Heart left ventricle (tissue), 16 donors: ENCODE measurements around the gene CTTNBP2NL. TPM values are rescaled to one million over a fixed set of nuclear protein-coding genes. Genes with fewer than 3 reads are reported as not detected.
"Not testable (repeated sequence)": the region's sequence is repeated elsewhere in the genome, so short reads cannot be mapped to it uniquely, and the experiment has no call there.

ENCODE experiments used
- ATAC-seq, 4 donors: fragments of 200-7000 bp; cut with Tn5 transposase; one replicate each; pipeline ENCODE4 v1.9.1; 2020 to 2022; ENCODE audit warnings: moderate library complexity in 4 of 4, mild to moderate bottlenecking in 3 of 4, moderate number of reproducible peaks in 1 of 4
- DNase-seq, 5 donors: peaks; one replicate each; pipeline ENCODE4 v3.0.0-alpha.2; 2020
- H3K27ac ChIP-seq, 12 donors: fragments of 200-600 bp; sonication (generic) in 4 of 12; one replicate each; pipeline versions ENCODE4 v1.5.0 to v1.8.0; 2016 to 2022; ENCODE audit warnings: mild to moderate bottlenecking in 2 of 12
- H3K27me3 ChIP-seq, 9 donors: fragments of 200-600 bp; sonication (generic) in 2 of 9; one replicate each; pipeline versions ENCODE4 v1.5.1 to v1.8.0; 2016 to 2022; ENCODE audit warnings: mild to moderate bottlenecking in 3 of 9
- H3K36me3 ChIP-seq, 9 donors: fragments of 200-600 bp; sonication (generic) in 2 of 9; one replicate each; pipeline versions ENCODE4 v1.5.0 to v1.8.0; 2018 to 2022; ENCODE audit warnings: mild to moderate bottlenecking in 2 of 9
- H3K4me1 ChIP-seq, 12 donors: fragments of 200-600 bp; sonication (generic) in 4 of 12; one replicate each; pipeline versions ENCODE4 v1.5.0 to v1.8.0; 2016 to 2022; ENCODE audit warnings: mild to moderate bottlenecking in 3 of 12
- H3K4me3 ChIP-seq, 12 donors: fragments of 200-600 bp; sonication (generic) in 4 of 12; one replicate each; pipeline versions ENCODE4 v1.5.0 to v1.8.0; 2017 to 2022; ENCODE audit warnings: mild to moderate bottlenecking in 9 of 12, moderate library complexity in 4 of 12
- H3K9me3 ChIP-seq, 12 donors: fragments of 200-600 bp; sonication (generic) in 4 of 12; one replicate each; pipeline versions ENCODE4 v1.5.0 to v1.8.0; 2016 to 2022; ENCODE audit warnings: mild to moderate bottlenecking in 1 of 12
- CTCF ChIP-seq, 12 donors: fragments of 200-600 bp; sonication (generic) in 4 of 12; IDR thresholded peaks; one replicate each; pipeline versions ENCODE4 v1.5.0 to v1.8.0; 2018 to 2022; ENCODE audit warnings: antibody characterized with exemption in 12 of 12, mild to moderate bottlenecking in 5 of 12
- POLR2A ChIP-seq, 2 donors: fragments of 450-650 bp; IDR thresholded peaks; one replicate each; pipeline ENCODE4 v1.6.1; 2017; ENCODE audit warnings: antibody characterized with exemption in 2 of 2, mild to moderate bottlenecking in 2 of 2, moderate library complexity in 2 of 2
- WGBS, 4 donors: extraction: QIAGEN DNeasy Blood & Tissue Kit in 2 of 4; methylation state at CpG; one replicate each; pipeline versions ENCODE4 v1.1.5 to v1.1.7; 2013 to 2018; 5-methylcytosine and 5-hydroxymethylcytosine counted together
- intact Hi-C, 10 donors: fragments of 100-400 bp; cut with DNase I; formaldehyde crosslinking; loops; one replicate each; pipeline versions ENCODE4 v1.11.1 to v1.14.2; 2022
- polyA plus RNA-seq, 2 donors: library from polyadenylated mRNA; stranded (reverse); fragments of 200-250 nt; gene quantifications; one replicate each; pipeline ENCODE4 v1.2.3, GENCODE V29; 2013
- total RNA-seq, 9 donors: library from RNA; depleted of rRNA in 2 of 9; stranded (reverse); fragments of >200 nt in 2 of 9; fragmentation: NEBNext Ultra II Directional in 3 of 9; extraction: Animal tissue kit (Norgen Biotek cat#: 25700) in 3 of 9; gene quantifications; one replicate each; pipeline versions ENCODE4 v1.1.0 to v1.2.4, GENCODE V29; 2016 to 2023
- donor health status: ischemic (EF 13 %, LVEDD 7.1; RV severe dilation, severe dysfunction).
- donor health status: healthy with polysubstance abuse.
- donor health status: DM: no; HTN: yes; CAD: no.
- donor health status: DM: no; HTN: no; CAD: no.
- donor health status: ischemic (EF 25% LVEDD 6.9; RV normal size, moderate dysfunction).
- donor health status: ischemic (EF 25% LVEDD 5.7; RV mildly dilated, moderate dysfunction).
- donor health status: healthy.
- donor health status: DM: yes; HTN: yes; CAD: no.
- donor health status: ischemic (EF 35%, LVEDD 5.7; RV mildly dilated, moderate dysfunction).
- donor health status: nonischemic (EF 11% LVEDD 7.7; RV severe dilation, severe dysfunction).
- donor health status: DM: yes; HTN: yes; CAD: no.
- donor health status: PGD.
- donor health status: ischemic (EF 29% LVEDD 5.4; RV normal size, mild dysfunction).
- donor health status: nonischemic (EF 23%, LVEDD 6.1; RV moderate dilation, normal function).

Gene CTTNBP2NL
- total and polyA plus RNA-seq, 11 donors, result 4.6 to 22.8 (median 14.1) TPM

DNA sequence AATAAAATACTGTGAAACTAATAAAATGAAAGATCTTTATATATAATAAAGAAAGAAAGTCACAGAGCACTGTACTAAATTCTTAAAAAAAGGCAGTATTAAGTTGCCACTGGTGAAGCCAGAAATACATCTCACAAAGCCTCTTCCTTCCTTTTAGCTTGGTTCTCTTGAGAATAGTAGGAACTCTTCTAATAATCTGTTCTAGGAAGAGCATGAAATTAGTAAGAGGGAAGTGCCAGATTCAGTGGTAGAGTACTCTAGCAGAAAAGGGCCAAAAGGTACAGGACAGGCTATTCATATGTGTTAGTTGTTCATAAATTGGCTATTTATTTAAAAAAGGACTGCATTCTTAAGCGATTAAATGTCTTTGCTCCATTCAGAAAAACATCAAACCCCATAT lies 33.7 kb downstream of the CTTNBP2NL start:
- DNase-seq (no peak), ATAC-seq (peak in 2 of 4 donors; percentile 36 to 67)
- Histone ChIP-seq H3K4me1 (peaks cover 0 to 45% (median 9%) of the 10 kb centered on the region in 12 donors), H3K27ac (peak overlapping the region in 11 of 12 donors; percentile 21 to 74 (median 54)), H3K9me3 (no peaks in the 10 kb centered on the region), H3K4me3 (no peak overlapping the region), H3K36me3 (peaks cover 0 to 17% (median under 1%) of the 10 kb centered on the region in 9 donors), H3K27me3 (no peaks in the 10 kb centered on the region)
- 64 to 82% (median 79%) methylated on average over 1 of the region's 1 CpG for WGBS, 4 donors
- TF ChIP-seq CTCF (IDR thresholded peaks at IDR 0.05) (no peak), POLR2A (IDR thresholded peaks at IDR 0.05) (no peak)
- intact Hi-C loops, result no loop called here

- H3K4me1 ChIP-seq, result peaks cover 0 to 58% (median 13%) of the 10 kb centered on the region in 12 donors
- ATAC-seq, result peak in 3 of 4 donors; percentile 31 to 65 (median 46)
Observed at GRCh38 chr1:112431038-112431437, 35.0 kb downstream of the CTTNBP2NL start.

GRCh38 chr1:112435448-112435847 lies 39.4 kb downstream of the CTTNBP2NL start:
- no peaks in the 10 kb centered on the region for H3K27me3 ChIP-seq
- H3K4me1 ChIP-seq, result peaks cover 0 to 66% (median 34%) of the 10 kb centered on the region in 12 donors
- intact Hi-C loops, result loop anchor here in 2 of 10 donors (5.0 kb wide), 2 partner anchors 38 to 43 kb away; partner anchors contain the start of gene CTTNBP2NL (in 1 of the 2)
- H3K4me3 ChIP-seq, result no peak overlapping the region
- no peak for TF ChIP-seq POLR2A (IDR thresholded peaks at IDR 0.05)
- no peak for DNase-seq
- 41 to 66% (median 59%) methylated on average over 3 of the region's 3 CpGs for WGBS, 4 donors
- peak overlapping the region in 11 of 12 donors; percentile 3 to 72 (median 32) for H3K27ac ChIP-seq
- no peak for ATAC-seq
- peaks cover 0 to 2% (median 0%) of the 10 kb centered on the region in 12 donors for H3K9me3 ChIP-seq
- peaks cover 0 to 6% (median 0%) of the 10 kb centered on the region in 9 donors for H3K36me3 ChIP-seq

More at GRCh38 chr1:112431038-112431437, 35.0 kb downstream of the CTTNBP2NL start:
- intact Hi-C loops, result no loop called here
- Histone ChIP-seq H3K27me3 (no peaks in the 10 kb centered on the region), H3K4me3 (no peak overlapping the region), H3K9me3 (no peaks in the 10 kb centered on the region), H3K27ac (peak overlapping the region in 11 of 12 donors; percentile 20 to 74 (median 60)), H3K36me3 (peaks cover 0 to 10% (median 0%) of the 10 kb centered on the region in 9 donors)
- 51 to 71% (median 60%) methylated on average over 1 of the region's 1 CpG for WGBS, 4 donors
- DNase-seq, result no peak
- TF ChIP-seq CTCF (IDR thresholded peaks at IDR 0.05) (no peak), POLR2A (IDR thresholded peaks at IDR 0.05) (no peak)

GRCh38 chr1:112436384-112437156 lies 40.6 kb downstream of the CTTNBP2NL start:
- no peak for DNase-seq
- H3K36me3 ChIP-seq, result peaks cover 0 to 6% (median 0%) of the 10 kb centered on the region in 9 donors
- H3K4me1 ChIP-seq, result peaks cover 0 to 60% (median 34%) of the 10 kb centered on the region in 12 donors
- intact Hi-C loops, result loop anchor here in 2 of 10 donors (5.0 kb wide), 2 partner anchors 39 to 44 kb away; partner anchors contain the start of gene CTTNBP2NL (in 1 of the 2)
- TF ChIP-seq CTCF (IDR thresholded peaks at IDR 0.05), result no peak
- TF ChIP-seq POLR2A (IDR thresholded peaks at IDR 0.05), result no peak
- H3K27me3 ChIP-seq, result no peaks in the 10 kb centered on the region
- H3K9me3 ChIP-seq, result peaks cover 0 to 2% (median 0%) of the 10 kb centered on the region in 12 donors
- H3K27ac ChIP-seq, result peak overlapping the region in 9 of 12 donors; percentile 24 to 72 (median 48)
- H3K4me3 ChIP-seq, result no peak overlapping the region
- ATAC-seq, result peak in 1 of 4 donors; percentile 49
- WGBS, 4 donors, result 64 to 72% (median 69%) methylated on average over 5 of the region's 5 CpGs

GRCh38 chr1:112438156-112438555 lies 42.1 kb downstream of the CTTNBP2NL start:
- H3K4me1 ChIP-seq, result peaks cover 0 to 57% (median 33%) of the 10 kb centered on the region in 12 donors
- H3K9me3 ChIP-seq, H3K4me3 ChIP-seq, ATAC-seq, H3K27me3 ChIP-seq, DNase-seq: not testable (repeated sequence)
- peaks cover 0 to 11% (median 0%) of the 10 kb centered on the region in 9 donors for H3K36me3 ChIP-seq
- 24 to 61% (median 42%) methylated on average over 2 of the region's 2 CpGs for WGBS, 4 donors
- peak overlapping the region in 10 of 12 donors; percentile 56 to 75 (median 64) for H3K27ac ChIP-seq
- intact Hi-C loops, result loop anchor here in 3 of 10 donors (2.0 to 5.0 kb wide), 3 partner anchors 41 to 46 kb away; partner anchors contain the start of gene CTTNBP2NL (in 1 of the 3)
